ENCODE measurements around the gene LIN9. TPM values are rescaled to one million over a fixed set of nuclear protein-coding genes. Genes with fewer than 3 reads are reported as not detected.

The LIN9 gene
- total RNA-seq, 4 donors from 2014 or later = 2.1 to 4.7 (median 2.8) TPM

- Histone ChIP-seq H3K27me3 (peaks cover 19 to 28% (median 22%) of the 10 kb centered on the region in 3 donors), H3K4me3 (no peak overlapping the region), H3K36me3 (no peaks in the 10 kb centered on the region), H3K4me1 (no peaks in the 10 kb centered on the region), H3K9me3 (no peaks in the 10 kb centered on the region), H3K27ac (no peak overlapping the region)
- ATAC-seq = no peak
- intact Hi-C loops (cut with DNase I; ENCODE audit: low total_unique reads) = no loop called here
- no peak for DNase-seq
- no peak for TF ChIP-seq CTCF (IDR thresholded peaks at IDR 0.05 in 4 of 5, conservative IDR thresholded peaks at IDR 0.05 in 1 of 5)
- no peak for TF ChIP-seq POLR2A (IDR thresholded peaks at IDR 0.05)
- in situ Hi-C loops (cut with MboI; ENCODE audit: low sequenced_read_pairs in 4 of 4) = no loop called here
Observed at GRCh38 chr1:226222686-226223085, 86.3 kb downstream of the LIN9 start.

GRCh38 chr1:226220473-226221189 lies 88.3 kb downstream of the LIN9 start:
- no peak for TF ChIP-seq POLR2A (IDR thresholded peaks at IDR 0.05)
- no peak for TF ChIP-seq CTCF (IDR thresholded peaks at IDR 0.05 in 4 of 5, conservative IDR thresholded peaks at IDR 0.05 in 1 of 5)
- intact Hi-C loops (cut with DNase I; ENCODE audit: low total_unique reads) (no loop called here), in situ Hi-C loops (cut with MboI; ENCODE audit: low sequenced_read_pairs in 4 of 4) (no loop called here)
- ATAC-seq = no peak
- Histone ChIP-seq H3K36me3 (no peaks in the 10 kb centered on the region), H3K27ac (no peak overlapping the region), H3K4me3 (no peak overlapping the region), H3K27me3 (peaks cover 19 to 23% (median 19%) of the 10 kb centered on the region in 3 donors), H3K4me1 (no peaks in the 10 kb centered on the region), H3K9me3 (no peaks in the 10 kb centered on the region)
- no peak for DNase-seq

GRCh38 chr1:226217273-226217672 lies 91.7 kb downstream of the LIN9 start:
- no peaks in the 10 kb centered on the region for H3K4me1 ChIP-seq
- no peaks in the 10 kb centered on the region for H3K36me3 ChIP-seq
- DNase-seq (no peak), ATAC-seq (no peak)
- H3K9me3 ChIP-seq = no peaks in the 10 kb centered on the region
- H3K27me3 ChIP-seq = no peaks in the 10 kb centered on the region
- in situ Hi-C loops (cut with MboI; ENCODE audit: low sequenced_read_pairs in 4 of 4) = no loop called here
- TF ChIP-seq POLR2A (IDR thresholded peaks at IDR 0.05) = no peak
- no peak for TF ChIP-seq CTCF (IDR thresholded peaks at IDR 0.05 in 4 of 5, conservative IDR thresholded peaks at IDR 0.05 in 1 of 5)
- H3K27ac ChIP-seq = no peak overlapping the region
- H3K4me3 ChIP-seq = no peak overlapping the region
- intact Hi-C loops (cut with DNase I; ENCODE audit: low total_unique reads) = no loop called here

- H3K27ac ChIP-seq = no peak overlapping the region
- H3K4me3 ChIP-seq = no peak overlapping the region
- TF ChIP-seq POLR2A (IDR thresholded peaks at IDR 0.05) = no peak
- TF ChIP-seq CTCF (IDR thresholded peaks at IDR 0.05 in 4 of 5, conservative IDR thresholded peaks at IDR 0.05 in 1 of 5) = no peak
- no peak for DNase-seq
- in situ Hi-C loops (cut with MboI; ENCODE audit: low sequenced_read_pairs in 4 of 4) (no loop called here), intact Hi-C loops (cut with DNase I; ENCODE audit: low total_unique reads) (no loop called here)
- no peaks in the 10 kb centered on the region for H3K9me3 ChIP-seq
- no peaks in the 10 kb centered on the region for H3K36me3 ChIP-seq
- no peaks in the 10 kb centered on the region for H3K27me3 ChIP-seq
- H3K4me1 ChIP-seq = no peaks in the 10 kb centered on the region
- no peak for ATAC-seq
Observed at GRCh38 chr1:226216056-226216455, 92.9 kb downstream of the LIN9 start.

- in situ Hi-C loops (cut with MboI; ENCODE audit: low sequenced_read_pairs in 4 of 4) = no loop called here
- Histone ChIP-seq H3K27ac (no peak overlapping the region), H3K4me1 (no peaks in the 10 kb centered on the region), H3K27me3 (no peaks in the 10 kb centered on the region), H3K36me3 (no peaks in the 10 kb centered on the region), H3K4me3 (no peak overlapping the region), H3K9me3 (no peaks in the 10 kb centered on the region)
- intact Hi-C loops (cut with DNase I; ENCODE audit: low total_unique reads) = no loop called here
- no peak for DNase-seq
- TF ChIP-seq CTCF (IDR thresholded peaks at IDR 0.05 in 4 of 5, conservative IDR thresholded peaks at IDR 0.05 in 1 of 5) (no peak), POLR2A (IDR thresholded peaks at IDR 0.05) (no peak)
- ATAC-seq = no peak
Observed at GRCh38 chr1:226215239-226215638, 93.7 kb downstream of the LIN9 start.
